ENCODE measurements around the gene KLHL28.

KLHL28 gene

GRCh38 chr14:44937547-44937946 lies 24.2 kb downstream of the KLHL28 start:
- no peak overlapping the region for H3K27ac ChIP-seq
- TF ChIP-seq ZFX (IDR thresholded peaks at IDR 0.05; ENCODE audit: borderline replicate concordance) (no peak), CTCF (IDR thresholded peaks at IDR 0.05) (no peak)

- H3K27ac ChIP-seq, result no peak overlapping the region
- no peak for TF ChIP-seq ZFX (IDR thresholded peaks at IDR 0.05; ENCODE audit: borderline replicate concordance)
- TF ChIP-seq CTCF (IDR thresholded peaks at IDR 0.05), result no peak
Observed at GRCh38 chr14:44935155-44935554, 26.6 kb downstream of the KLHL28 start.

- H3K27ac ChIP-seq, result no peak overlapping the region
- TF ChIP-seq ZFX (IDR thresholded peaks at IDR 0.05; ENCODE audit: borderline replicate concordance), result no peak
- no peak for TF ChIP-seq CTCF (IDR thresholded peaks at IDR 0.05)
Observed at GRCh38 chr14:44928793-44929192, 33.0 kb downstream of the KLHL28 start.

- no peak for TF ChIP-seq CTCF (IDR thresholded peaks at IDR 0.05)
- no peak for TF ChIP-seq ZFX (IDR thresholded peaks at IDR 0.05; ENCODE audit: borderline replicate concordance)
- no peak overlapping the region for H3K27ac ChIP-seq
Observed at GRCh38 chr14:44914849-44915248, 46.9 kb downstream of the KLHL28 start.

GRCh38 chr14:44912041-44912869 lies 49.5 kb downstream of the KLHL28 start:
- no peak overlapping the region for H3K27ac ChIP-seq
- TF ChIP-seq ZFX (IDR thresholded peaks at IDR 0.05; ENCODE audit: borderline replicate concordance), result no peak
- TF ChIP-seq CTCF (IDR thresholded peaks at IDR 0.05), result no peak

GRCh38 chr14:44910821-44911220 lies 50.9 kb downstream of the KLHL28 start:
- TF ChIP-seq ZFX (IDR thresholded peaks at IDR 0.05; ENCODE audit: borderline replicate concordance) (no peak), CTCF (IDR thresholded peaks at IDR 0.05) (no peak)
- H3K27ac ChIP-seq, result no peak overlapping the region

- H3K27ac ChIP-seq, result no peak overlapping the region
- TF ChIP-seq ZFX (IDR thresholded peaks at IDR 0.05; ENCODE audit: borderline replicate concordance) (no peak), CTCF (IDR thresholded peaks at IDR 0.05) (no peak)
Observed at GRCh38 chr14:44901696-44902095, 60.1 kb downstream of the KLHL28 start.
